HG02798 (cell line): ENCODE results near the gene RAB3GAP1.
"Not testable (repeated sequence)": the region's sequence is repeated elsewhere in the genome, so short reads cannot be mapped to it uniquely, and the experiment has no call there.

Experiments
- ATAC-seq: cut with Tn5 transposase; IDR thresholded peaks from one replicate; pipeline ENCODE4 v1.9.1; 2021; ENCODE audit warnings: mild to moderate bottlenecking; ENCODE audit not compliant: unreplicated experiment, poor library complexity

The RAB3GAP1 gene

GRCh38 chr2:135099802-135100483 lies 47.9 kb downstream of the RAB3GAP1 start:
- no peak for ATAC-seq

DNA sequence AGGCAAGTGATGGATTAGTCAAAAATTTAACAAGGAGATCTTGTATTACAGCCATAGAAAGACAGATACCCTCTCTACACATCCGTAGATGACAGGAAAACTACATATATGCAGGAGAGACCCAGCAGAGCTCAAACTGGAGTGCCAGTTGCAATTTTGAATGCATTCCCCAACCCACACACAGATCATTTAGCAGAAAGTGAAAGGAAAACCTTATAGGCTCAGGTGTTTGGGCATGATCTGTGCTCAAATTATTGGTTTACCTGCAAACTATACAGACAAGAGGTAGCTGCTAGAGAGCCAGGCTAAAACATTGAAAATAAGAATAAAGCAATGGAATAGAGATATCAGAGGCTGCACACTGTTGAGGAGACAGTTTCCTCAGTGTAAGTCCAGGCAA lies 51.8 kb downstream of the RAB3GAP1 start:
- no peak for ATAC-seq

DNA sequence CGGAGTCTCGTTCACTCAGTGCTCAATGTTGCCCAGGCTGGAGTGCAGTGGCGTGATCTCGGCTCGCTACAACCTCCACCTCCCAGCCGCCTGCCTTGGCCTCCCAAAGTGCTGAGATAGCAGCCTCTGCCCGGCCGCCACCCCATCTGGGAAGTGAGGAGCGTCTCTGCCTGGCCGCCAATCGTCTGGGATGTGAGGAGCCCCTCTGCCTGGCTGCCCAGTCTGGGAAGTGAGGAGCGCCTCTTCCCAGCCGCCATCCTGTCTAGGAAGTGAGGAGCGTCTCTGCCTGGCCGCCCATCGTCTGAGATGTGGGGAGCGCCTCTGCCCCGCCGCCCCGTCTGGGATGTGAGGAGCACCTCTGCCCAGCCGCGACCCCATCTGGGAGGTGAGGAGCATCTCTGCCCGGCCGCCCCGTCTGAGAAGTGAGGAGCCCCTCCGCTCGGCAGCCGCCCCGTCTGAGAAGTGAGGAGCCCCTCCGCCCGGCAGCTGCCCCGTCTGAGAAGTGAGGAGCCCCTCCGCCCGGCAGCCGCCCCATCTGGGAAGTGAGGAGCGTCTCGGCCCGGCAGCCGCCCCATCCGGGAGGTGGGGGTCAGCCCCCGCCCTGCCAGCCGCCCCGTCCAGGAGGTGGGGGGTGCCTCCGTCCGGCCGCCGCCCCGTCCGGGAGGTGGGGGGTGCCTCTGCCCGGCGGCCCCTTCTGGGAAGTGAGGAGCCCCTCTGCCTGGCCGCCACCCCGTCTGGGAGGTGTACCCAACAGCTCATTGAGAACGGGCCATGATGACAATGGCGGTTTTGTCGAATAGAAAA lies 53.6 kb downstream of the RAB3GAP1 start:
- not testable (repeated sequence) for ATAC-seq

DNA sequence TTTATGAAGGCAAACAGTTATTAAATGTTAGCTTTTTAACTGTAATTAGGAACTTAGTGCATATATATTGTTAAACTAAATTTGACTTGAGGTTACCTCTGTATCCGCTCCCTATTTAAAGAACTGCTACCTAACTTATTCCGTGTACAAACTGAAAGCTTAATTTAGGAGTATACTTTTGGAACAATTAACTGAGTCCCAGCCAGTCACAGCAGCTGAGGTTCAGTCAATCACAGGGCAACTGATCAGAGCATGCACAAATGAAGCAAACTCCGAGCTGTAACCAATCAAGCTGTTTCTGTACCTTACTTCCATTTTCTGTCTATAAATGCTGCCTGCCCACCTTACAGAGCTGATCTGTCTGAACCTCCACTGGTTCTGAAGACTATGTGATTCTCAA lies 61.2 kb downstream of the RAB3GAP1 start:
- no peak for ATAC-seq

GRCh38 chr2:135119582-135119981 lies 67.5 kb downstream of the RAB3GAP1 start:
- no peak for ATAC-seq

DNA sequence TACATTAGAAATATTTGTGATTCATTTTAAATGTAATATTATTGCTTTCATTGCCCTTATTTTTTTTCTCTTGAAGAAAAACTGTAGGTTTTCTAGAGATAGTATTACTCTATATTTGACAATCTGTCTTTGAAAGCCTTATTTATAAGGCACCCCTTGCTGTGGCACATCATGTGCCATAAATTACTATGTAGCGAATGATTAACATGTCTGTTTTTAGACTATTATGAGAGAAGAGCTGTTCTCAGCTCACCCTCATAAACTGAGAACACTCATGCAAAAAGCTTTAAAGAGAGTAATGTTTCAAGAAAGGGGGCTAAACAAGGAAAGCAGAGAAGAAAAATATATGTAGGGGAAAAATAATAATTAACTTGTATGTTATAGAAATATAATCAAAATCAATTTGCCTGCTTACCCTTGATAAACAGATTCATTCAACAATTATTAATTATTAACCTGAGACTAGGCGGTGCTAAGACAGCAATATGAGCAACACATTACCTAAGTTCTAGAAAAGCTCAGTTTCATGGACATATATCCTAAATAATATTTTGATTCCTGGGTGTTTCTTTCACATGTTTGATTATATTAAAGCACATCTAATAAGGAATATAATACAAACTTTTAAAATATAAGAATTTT lies 69.0 kb downstream of the RAB3GAP1 start:
- no peak for ATAC-seq

DNA sequence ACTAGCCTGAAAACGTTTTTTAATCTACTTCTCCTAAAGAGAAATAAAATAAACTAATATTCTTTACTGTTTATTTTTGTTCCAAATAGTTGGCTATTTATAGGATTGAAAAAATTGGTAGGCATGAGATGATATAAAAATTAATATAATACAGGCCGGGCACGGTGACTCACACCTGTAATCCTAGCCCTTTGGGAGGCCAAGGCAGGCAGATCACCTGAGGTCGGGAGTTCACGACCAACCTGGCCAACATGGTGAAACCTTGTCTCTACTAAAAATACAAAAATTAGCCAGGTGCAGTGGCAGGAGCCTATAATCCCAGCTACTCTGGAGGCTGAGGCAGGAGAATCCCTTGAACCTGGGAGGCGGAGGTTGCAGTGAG lies 69.6 kb downstream of the RAB3GAP1 start:
- ATAC-seq, result not testable (repeated sequence)

DNA sequence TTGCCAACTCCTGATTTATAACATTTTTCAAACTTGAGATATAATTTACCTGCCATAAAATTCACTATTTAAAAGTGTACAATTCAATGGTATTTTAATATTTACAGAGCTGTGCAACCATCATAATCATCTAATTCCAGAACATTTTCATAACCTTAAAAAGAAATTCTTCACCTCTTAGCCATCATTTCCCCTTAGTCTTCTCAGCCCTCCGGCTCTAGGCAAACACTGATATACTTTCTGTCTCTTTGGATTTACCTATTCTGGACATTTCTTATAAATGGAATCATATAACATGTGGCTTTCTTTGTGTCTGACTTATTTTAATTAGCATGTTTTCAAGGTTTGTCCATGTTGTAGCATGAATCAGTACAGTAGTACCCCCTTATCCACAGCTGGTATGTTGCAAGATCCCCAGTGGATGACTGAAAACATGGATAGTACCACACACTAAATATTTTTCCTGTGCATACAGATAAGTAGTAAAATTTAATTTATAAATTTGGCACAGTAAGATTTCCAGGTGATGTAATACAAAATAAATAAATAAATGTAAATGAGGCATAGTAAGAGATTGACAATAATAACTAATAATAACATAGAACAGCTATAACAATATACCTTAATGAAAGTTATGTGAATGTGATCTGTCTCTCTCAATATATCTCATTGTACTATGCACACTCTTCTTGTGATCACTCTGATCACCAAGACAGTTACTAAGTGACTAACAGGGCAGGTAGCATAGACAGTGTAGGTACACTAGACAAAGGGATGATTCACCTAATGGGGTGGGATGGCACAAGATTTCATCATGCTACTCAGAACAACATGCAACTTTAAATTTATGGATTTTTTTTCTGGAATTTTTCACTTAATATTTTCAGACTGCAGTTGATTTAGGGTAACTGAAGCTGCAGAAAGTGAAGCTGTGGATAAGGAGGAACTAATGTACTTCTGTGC lies 73.1 kb downstream of the RAB3GAP1 start:
- no peak for ATAC-seq

- no peak for ATAC-seq
Measured at GRCh38 chr2:135125940-135126339, 73.8 kb downstream of the RAB3GAP1 start.

- ATAC-seq, result no peak
Measured at GRCh38 chr2:135130751-135131150, 78.7 kb downstream of the RAB3GAP1 start.

DNA sequence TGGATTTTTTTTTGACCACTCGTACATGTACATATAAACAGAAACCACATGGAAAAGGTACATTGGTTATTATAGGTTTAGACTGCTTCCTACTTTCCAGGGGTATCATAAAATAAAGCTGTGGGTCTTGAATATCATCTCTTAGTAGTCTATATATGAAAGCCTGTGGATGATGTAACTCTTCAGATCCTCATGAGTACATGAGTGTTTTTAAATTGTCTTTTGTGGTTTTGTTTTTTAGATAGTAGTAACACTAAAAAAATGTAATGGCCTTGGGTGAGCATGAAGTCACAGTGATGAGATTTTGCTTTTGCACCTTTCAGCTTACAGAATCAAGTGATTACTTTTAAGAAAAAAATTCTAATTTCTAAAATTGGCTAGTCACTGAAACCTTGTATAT lies 80.2 kb downstream of the RAB3GAP1 start:
- ATAC-seq, result no peak

- no peak for ATAC-seq
Measured at GRCh38 chr2:135140606-135141005, 88.5 kb downstream of the RAB3GAP1 start.

DNA sequence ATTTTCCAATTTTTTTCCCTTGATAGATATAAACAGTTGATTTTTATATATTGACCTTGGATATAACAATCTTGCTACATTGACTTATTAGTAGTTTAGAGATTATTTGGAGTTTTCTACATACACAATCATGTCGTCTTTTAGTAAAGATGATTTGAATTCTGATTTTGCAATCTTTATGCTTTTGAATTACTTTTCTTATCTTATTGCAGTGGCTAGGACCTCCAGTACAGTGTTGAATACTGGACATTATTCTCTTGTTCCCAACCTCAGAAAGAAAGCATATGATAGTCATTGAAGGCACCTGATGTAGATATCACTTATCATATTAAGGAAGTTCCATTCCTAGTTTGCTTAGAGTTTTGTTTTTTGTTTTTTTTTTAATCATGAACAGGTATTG lies 90.2 kb downstream of the RAB3GAP1 start:
- ATAC-seq, result no peak

DNA sequence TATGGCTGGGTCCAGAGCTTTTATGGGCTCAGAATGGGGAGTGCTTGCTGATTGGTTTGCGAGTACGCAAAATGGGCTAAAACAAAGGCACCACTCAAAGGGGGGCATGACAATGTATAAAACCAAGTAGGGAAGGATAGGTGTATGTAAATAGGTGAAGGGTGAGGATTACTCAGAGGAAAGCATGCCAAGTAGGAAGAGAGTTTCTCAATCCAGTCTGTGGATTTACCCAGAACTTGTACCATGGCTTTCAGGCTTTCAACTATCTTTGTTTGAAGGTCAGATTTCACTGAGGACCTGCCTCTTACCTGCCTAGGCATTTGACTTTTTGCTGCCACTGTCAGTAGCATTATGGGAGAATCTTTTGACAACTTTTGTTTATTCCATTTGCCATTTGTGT lies 92.3 kb downstream of the RAB3GAP1 start:
- ATAC-seq, result no peak

GRCh38 chr2:135149251-135149650 lies 97.2 kb downstream of the RAB3GAP1 start:
- ATAC-seq, result no peak

- no peak for ATAC-seq
Measured at GRCh38 chr2:135150725-135151124, 98.6 kb downstream of the RAB3GAP1 start.

GRCh38 chr2:135151615-135152014 lies 99.5 kb downstream of the RAB3GAP1 start:
- no peak for ATAC-seq

DNA sequence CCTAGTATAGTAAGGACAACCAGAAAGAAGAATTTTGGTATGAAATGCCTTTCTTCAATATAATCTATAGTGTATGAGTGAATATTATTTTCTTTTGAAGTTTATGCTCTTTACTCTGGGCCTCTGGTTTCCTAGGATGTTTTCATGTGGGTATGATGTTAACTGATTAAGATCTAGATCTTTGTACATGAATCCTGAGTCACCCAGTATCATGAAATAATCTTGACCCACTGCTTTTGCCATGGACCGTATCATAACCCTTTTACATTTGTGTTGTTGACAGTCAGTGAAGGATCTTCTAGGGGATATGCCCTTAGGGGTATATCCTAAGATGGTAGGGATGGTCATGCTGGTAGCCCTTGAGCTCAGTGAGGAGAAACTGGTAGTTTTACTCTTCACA lies 100.3 kb downstream of the RAB3GAP1 start:
- ATAC-seq, result no peak

DNA sequence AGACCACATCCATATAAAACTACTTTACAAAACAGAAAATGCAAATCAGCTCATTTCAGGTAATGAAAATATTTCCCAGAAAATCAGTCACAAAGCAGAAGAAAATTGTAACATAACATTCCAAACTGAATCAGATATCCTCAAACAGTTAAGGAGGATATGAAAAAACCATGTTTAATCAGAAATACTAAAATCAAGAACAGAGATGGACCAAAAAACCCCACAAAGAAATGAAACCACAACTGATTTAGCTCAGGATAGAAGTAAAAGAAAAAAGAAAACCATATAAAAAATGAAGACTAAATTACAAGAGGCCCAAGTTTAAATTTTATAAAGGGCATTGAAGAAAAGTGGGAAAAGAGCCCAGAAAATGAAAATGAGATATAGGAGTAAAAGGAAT lies 102.9 kb downstream of the RAB3GAP1 start:
- ATAC-seq, result no peak

DNA sequence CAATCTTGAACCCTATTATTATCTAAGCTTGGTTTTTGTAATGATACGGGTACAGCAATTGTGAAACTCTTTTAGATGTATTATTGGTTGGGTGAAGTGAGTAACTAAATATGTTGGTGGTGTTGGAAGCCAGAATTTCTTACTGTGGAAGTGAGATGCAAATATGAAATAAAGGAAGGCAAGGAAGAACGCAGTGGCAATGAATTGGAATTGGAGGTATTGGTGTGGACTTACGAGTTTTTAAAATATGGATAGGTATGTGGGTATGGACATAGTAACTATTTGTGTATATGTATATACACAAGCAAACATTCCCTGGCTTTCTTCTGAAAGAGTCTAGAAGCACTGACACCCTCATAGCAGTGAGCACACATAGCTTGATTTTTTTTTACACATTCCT lies 105.8 kb downstream of the RAB3GAP1 start:
- ATAC-seq, result no peak
